Activated CD8-positive, alpha-beta T cell treated with anti-CD3 and anti-CD28 coated beads, Interleukin-2, amount 10 ng/mL, durations not matched to agents 7 days and 5 days (primary cell): ENCODE results near the gene CIC. TPM values are rescaled to one million over a fixed set of nuclear protein-coding genes. Genes with fewer than 3 reads are reported as not detected.

Source experiments
- ATAC-seq: fragments of 150-1000 bp; cut with Tn5 transposase; one replicate; pipeline ENCODE4 v1.10.0; 2021; ENCODE audit warnings: moderate library complexity
- CTCF ChIA-PET: fragments of 350-600 bp; sonication (Branson Sonifier 250); formaldehyde crosslinking; loops from one replicate; lab custom pipeline; 2021; ENCODE audit warnings: antibody characterized with exemption; lab: Charles Lee
- POLR2A ChIA-PET: fragments of 350-600 bp; sonication (Branson Sonifier 250); formaldehyde crosslinking; loops from one replicate; lab custom pipeline; 2021; ENCODE audit warnings: antibody characterized with exemption; lab: Charles Lee
- DNase-seq: peaks from one replicate; pipeline ENCODE4 v3.0.0-alpha.2; 2020
- H3K27ac Mint-ChIP-seq: one replicate; pipeline ENCODE4 v1.8.0; 2021; ENCODE audit warnings: mild to moderate bottlenecking, mixed read lengths
- H3K27me3 Mint-ChIP-seq: one replicate; pipeline ENCODE4 v1.8.0; 2021; ENCODE audit warnings: low read depth, mixed read lengths
- H3K36me3 Mint-ChIP-seq: one replicate; pipeline ENCODE4 v1.8.0; 2021; ENCODE audit warnings: low read depth, mixed read lengths
- H3K4me1 Mint-ChIP-seq: one replicate; pipeline ENCODE4 v1.8.0; 2021; ENCODE audit warnings: low read depth, mixed read lengths
- H3K4me3 Mint-ChIP-seq: one replicate; pipeline ENCODE4 v1.8.0; 2021; ENCODE audit warnings: mild to moderate bottlenecking, mixed read lengths
- H3K9me3 Mint-ChIP-seq: one replicate; pipeline ENCODE4 v1.8.0; 2022; ENCODE audit warnings: mixed read lengths; ENCODE audit not compliant: insufficient read depth
- total RNA-seq, 2 experiments: library from RNA; stranded (reverse); gene quantifications; one replicate each; pipeline ENCODE4 v1.2.3, GENCODE V29; 2021

Gene CIC
- total RNA-seq, 2 experiments from 2014 or later, result 73.1 to 83.8 TPM

DNA sequence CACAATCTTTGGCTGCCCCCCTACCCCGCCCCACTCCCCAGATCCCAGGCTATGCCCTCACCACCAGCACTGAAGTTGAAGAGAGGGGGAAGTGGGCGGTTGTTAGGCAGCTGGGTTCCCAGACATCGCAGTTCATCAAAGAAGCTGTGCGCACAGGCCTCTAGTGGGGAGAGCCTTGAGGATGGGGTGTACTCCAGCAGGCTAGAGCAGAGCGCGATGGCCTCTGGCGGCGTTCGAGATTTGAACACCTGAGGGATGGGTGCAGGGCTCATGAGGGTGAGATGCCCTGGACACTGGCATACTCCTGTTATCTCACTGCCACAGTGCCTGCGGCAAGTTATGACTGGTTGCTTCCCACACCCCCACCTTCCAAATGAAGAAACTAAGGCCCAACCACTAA is 36.6 kb upstream of the CIC start:
- Mint-ChIP-seq H3K36me3 (peaks cover 77% of the 10 kb centered on the region), H3K27me3 (no peaks in the 10 kb centered on the region), H3K4me1 (peaks cover 9% of the 10 kb centered on the region), H3K4me3 (no peak overlapping the region), H3K9me3 (no peaks in the 10 kb centered on the region), H3K27ac (no peak overlapping the region)
- DNase-seq (no peak), ATAC-seq (no peak)
- ChIA-PET CTCF (interaction anchor here (1.1 kb wide), 1 partner anchor 50 kb away, joined by 3 read pairs; no protein-coding TSS in a partner anchor), POLR2A (no interaction called here)

DNA sequence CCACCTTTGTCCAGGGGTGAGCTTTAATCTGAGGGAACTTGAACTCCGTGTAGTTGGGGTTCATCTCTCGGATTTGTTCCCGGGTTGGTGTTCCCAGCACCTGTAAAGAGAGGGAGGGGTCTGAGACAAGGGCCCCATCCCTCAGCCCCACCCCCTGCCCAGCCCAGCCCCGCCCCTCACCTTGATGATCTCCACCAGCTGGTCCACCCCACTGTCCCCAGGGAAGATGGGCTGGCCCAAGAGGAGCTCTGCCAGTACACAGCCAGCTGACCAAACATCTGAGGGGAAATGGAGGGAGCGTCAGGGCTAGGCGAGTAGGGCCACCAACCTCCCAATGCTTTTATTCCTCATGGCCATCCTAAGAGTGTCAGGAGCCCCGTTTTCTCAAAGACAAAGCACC is 35.9 kb upstream of the CIC start:
- ChIA-PET POLR2A (interaction anchor here (1.1 kb wide), 1 partner anchor 9 kb away, joined by 3 read pairs; no protein-coding TSS in a partner anchor), CTCF (interaction anchor here (0.9 to 1.0 kb wide), 2 partner anchors 9 to 10 kb away, joined by 3 to 4 read pairs; partner anchors contain the start of gene GSK3A)
- no peaks in the 10 kb centered on the region for H3K9me3 Mint-ChIP-seq
- H3K27me3 Mint-ChIP-seq, result no peaks in the 10 kb centered on the region
- peaks cover 9% of the 10 kb centered on the region for H3K4me1 Mint-ChIP-seq
- no peak overlapping the region for H3K4me3 Mint-ChIP-seq
- peak overlapping the region; percentile 32 for H3K27ac Mint-ChIP-seq
- ATAC-seq (no peak), DNase-seq (no peak)
- H3K36me3 Mint-ChIP-seq, result peaks cover 73% of the 10 kb centered on the region

DNA sequence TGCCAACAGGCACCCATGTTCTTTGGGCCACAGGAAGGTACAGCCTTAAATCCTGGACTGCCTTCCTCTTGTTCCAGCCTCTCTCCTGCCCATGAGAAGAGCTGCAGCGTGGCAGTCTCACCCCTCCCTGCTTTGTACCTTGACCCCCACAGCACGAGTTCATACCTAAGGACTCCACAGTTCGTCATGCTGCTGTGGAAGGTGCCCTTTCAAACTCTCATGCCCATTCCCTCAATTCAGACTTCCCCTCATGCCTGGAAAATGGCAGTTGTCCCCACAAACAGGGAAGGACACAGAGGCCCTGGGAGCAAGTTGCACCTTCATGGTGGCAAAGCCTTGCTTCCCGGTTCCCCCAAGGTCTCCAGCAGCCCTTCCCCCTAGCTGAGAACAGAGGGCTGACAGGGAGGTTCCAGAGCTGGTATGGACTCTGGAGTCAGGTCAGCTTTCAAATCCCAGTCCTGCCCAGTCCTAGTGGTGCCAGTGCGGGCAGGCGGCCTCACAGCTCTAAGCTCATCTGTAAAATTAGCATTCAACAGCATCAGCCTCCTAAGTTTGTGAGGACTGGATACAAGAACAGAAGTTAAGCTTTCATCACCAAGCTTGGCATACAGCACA is 35.3 kb upstream of the CIC start:
- no peak for DNase-seq
- ATAC-seq, result no peak
- ChIA-PET CTCF (interaction anchor here (0.8 to 1.7 kb wide), 5 partner anchors 8 to 101 kb away, joined by 3 to 4 read pairs (median 3); partner anchors contain the start of genes GSK3A, POU2F2 and ZNF526), POLR2A (interaction anchor here (1.1 to 1.5 kb wide), 2 partner anchors 8 to 13 kb away, joined by 3 to 4 read pairs; no protein-coding TSS in a partner anchor)
- H3K27me3 Mint-ChIP-seq, result no peaks in the 10 kb centered on the region
- peaks cover 68% of the 10 kb centered on the region for H3K36me3 Mint-ChIP-seq
- H3K9me3 Mint-ChIP-seq, result no peaks in the 10 kb centered on the region
- no peak overlapping the region for H3K4me3 Mint-ChIP-seq
- peaks cover 9% of the 10 kb centered on the region for H3K4me1 Mint-ChIP-seq
- peak overlapping the region; percentile 32 for H3K27ac Mint-ChIP-seq

DNA sequence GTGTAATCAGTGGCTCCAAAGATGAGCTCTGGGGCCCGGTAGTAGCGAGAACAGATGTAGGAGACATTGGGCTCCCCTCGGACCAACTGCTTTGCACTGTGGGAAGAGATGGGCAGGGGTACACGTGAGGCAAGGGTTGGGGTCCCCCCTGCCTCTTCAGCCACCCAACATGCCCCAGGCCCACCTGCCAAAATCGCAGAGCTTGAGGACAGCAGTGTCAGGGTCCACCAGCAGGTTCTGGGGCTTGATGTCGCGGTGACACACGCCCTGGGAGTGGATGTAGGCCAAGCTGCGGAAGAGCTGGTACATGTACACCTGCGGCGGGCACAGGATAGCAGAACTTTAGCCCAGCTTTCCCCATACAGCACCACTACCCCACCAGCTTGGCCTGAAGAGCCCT is 34.7 kb upstream of the CIC start:
- ATAC-seq (no peak), DNase-seq (no peak)
- peaks cover 69% of the 10 kb centered on the region for H3K36me3 Mint-ChIP-seq
- ChIA-PET CTCF (interaction anchor here (0.8 to 1.7 kb wide), 3 partner anchors 13 to 102 kb away, joined by 3 to 4 read pairs (median 3); partner anchors contain the start of genes POU2F2 and ZNF526), POLR2A (interaction anchor here (1.5 kb wide), 1 partner anchor 13 kb away, joined by 4 read pairs; no protein-coding TSS in a partner anchor)
- H3K27me3 Mint-ChIP-seq, result no peaks in the 10 kb centered on the region
- peaks cover 12% of the 10 kb centered on the region for H3K4me1 Mint-ChIP-seq
- H3K27ac Mint-ChIP-seq, result no peak overlapping the region
- H3K4me3 Mint-ChIP-seq, result no peak overlapping the region
- H3K9me3 Mint-ChIP-seq, result no peaks in the 10 kb centered on the region

DNA sequence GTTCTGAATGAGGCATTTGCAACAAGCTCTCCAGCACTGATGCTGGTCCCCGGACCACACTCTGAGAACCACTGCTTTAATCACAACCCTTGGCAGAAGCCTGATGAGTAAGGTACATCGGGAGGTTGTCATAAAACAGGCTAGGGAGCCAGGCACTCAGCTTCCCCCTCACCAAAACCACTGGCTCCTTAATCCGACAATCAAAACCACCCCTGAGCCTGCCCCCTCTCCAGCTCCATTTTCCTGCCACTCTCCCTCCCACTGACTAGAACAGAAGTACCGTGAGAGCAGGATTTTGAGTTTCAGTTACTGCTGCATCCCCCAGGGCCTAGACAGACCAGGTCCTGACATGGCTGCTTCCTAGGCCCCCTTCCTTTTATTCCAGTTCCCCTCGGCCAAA is 33.9 kb upstream of the CIC start:
- no peak overlapping the region for H3K4me3 Mint-ChIP-seq
- no peak for ATAC-seq
- ChIA-PET CTCF (interaction anchor here (0.8 to 1.8 kb wide), 4 partner anchors 14 to 127 kb away, joined by 3 to 6 read pairs (median 4); partner anchors contain the start of gene ZNF526), POLR2A (interaction anchor here (0.6 kb wide), 1 partner anchor 35 kb away, joined by 3 read pairs; no protein-coding TSS in a partner anchor)
- peak overlapping the region; percentile 57 for H3K27ac Mint-ChIP-seq
- H3K4me1 Mint-ChIP-seq, result peaks cover 16% of the 10 kb centered on the region
- H3K36me3 Mint-ChIP-seq, result peaks cover 70% of the 10 kb centered on the region
- no peaks in the 10 kb centered on the region for H3K27me3 Mint-ChIP-seq
- H3K9me3 Mint-ChIP-seq, result no peaks in the 10 kb centered on the region
- DNase-seq, result no peak

DNA sequence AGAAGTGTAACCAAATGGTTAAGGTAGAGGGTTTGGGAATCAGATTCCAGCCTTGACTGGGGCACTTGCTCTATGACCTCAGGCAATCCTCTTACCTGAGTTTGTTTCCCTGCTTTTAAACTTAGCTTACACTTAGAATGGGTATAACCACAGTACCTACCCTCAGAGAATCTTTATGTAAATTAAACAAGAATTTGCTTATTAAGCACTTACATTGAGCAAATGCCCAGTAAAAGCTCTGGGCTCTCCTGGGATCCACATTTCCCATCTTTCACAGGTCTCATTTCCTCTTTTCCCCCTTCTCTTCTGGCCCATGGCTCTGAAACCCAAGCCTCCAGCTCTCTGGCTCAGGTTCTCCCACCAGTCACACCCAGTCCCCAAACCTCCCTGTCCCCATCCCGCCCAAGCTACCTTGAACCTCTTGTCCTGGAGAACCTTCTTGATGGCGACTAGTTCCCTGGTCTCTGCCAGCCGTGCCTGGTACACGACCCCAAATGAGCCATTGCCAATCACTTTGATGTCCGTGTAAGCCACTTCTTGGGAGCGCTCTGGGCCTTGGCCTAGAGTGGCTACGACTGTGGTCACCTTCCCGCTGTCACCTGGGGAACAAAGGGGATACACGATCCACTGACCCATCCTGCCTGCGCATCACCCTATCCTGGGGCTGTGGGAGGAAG is 29.4 kb upstream of the CIC start:
- ChIA-PET POLR2A (interaction anchor here (1.0 to 2.1 kb wide), 2 partner anchors 12 to 19 kb away, joined by 3 to 6 read pairs; partner anchors contain the start of gene ZNF526), CTCF (interaction anchor here (0.6 to 6.6 kb wide), 5 partner anchors 9 to 131 kb away, joined by 3 to 30 read pairs (median 6); partner anchors contain the start of genes POU2F2 and ZNF526)
- Mint-ChIP-seq H3K27ac (peak overlapping the region; percentile 27), H3K36me3 (peaks cover 40% of the 10 kb centered on the region), H3K4me1 (peaks cover 39% of the 10 kb centered on the region), H3K27me3 (no peaks in the 10 kb centered on the region), H3K9me3 (no peaks in the 10 kb centered on the region), H3K4me3 (no peak overlapping the region)
- ATAC-seq (no peak), DNase-seq (no peak)

DNA sequence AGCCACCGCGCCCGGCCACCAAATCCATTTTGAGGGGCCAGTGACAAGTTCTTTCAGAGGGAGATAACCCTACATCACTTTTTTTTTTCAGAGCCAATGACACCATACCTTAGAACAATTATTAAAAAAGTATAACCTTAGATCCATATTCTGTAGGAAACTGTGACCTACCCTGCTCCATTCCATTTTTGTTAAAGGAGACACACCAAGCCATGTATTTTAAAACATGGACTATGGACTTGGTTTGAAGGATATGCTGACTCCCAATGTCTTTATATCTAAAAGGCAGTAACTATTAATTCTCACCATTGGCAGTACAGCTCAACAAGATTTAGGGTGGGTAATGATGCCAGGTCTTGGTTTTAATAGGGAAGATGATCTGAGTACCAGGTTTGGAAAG is 27.8 kb upstream of the CIC start:
- DNase-seq, result no peak
- Mint-ChIP-seq H3K4me1 (peaks cover 51% of the 10 kb centered on the region), H3K4me3 (peak overlapping the region; percentile 90), H3K27ac (peak overlapping the region; percentile 83), H3K36me3 (peaks cover 26% of the 10 kb centered on the region), H3K27me3 (no peaks in the 10 kb centered on the region), H3K9me3 (no peaks in the 10 kb centered on the region)
- ChIA-PET CTCF (interaction anchor here (1.1 to 9.0 kb wide), 7 partner anchors 10 to 132 kb away, joined by 3 to 113 read pairs (median 11); partner anchors contain the start of genes POU2F2 and ZNF526), POLR2A (interaction anchor here (0.5 to 1.0 kb wide), 4 partner anchors 23 to 216 kb away, joined by 3 to 4 read pairs (median 3); partner anchors contain the start of gene DEDD2)
- no peak for ATAC-seq

DNA sequence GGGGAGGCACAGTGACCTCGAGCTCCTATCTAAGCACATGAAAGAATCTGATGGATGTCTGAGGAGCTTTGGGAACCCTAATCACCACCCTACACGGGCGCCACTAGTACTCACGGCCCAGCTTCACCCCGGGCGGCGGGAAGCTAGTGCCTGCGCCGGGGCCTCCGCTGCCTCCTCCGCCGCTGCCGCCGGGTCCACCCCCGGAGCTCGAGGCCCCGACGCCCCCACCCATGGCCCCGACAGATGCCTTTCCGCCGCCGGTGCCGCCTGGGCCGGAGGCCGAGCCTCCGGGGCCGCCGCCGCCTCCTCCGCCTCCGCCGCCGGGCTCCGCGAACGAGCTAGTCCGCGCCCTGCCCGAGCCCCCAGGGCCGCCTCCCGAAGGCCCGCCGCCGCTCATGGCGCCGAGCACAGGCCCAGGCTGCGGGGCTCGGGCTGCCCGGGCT is 27.0 kb upstream of the CIC start:
- peak overlapping the region; percentile 90 for H3K4me3 Mint-ChIP-seq
- ATAC-seq (no peak), DNase-seq (no peak)
- H3K27me3 Mint-ChIP-seq, result no peaks in the 10 kb centered on the region
- ChIA-PET POLR2A (interaction anchor here (0.9 to 2.4 kb wide), 4 partner anchors 9 to 43 kb away, joined by 3 to 15 read pairs (median 6); no protein-coding TSS in a partner anchor), CTCF (interaction anchor here (0.9 to 9.0 kb wide), 15 partner anchors 9 to 134 kb away, joined by 3 to 113 read pairs (median 7); partner anchors contain the start of genes PAFAH1B3, POU2F2 and PRR19)
- peak overlapping the region; percentile 83 for H3K27ac Mint-ChIP-seq
- H3K4me1 Mint-ChIP-seq, result peaks cover 54% of the 10 kb centered on the region
- peaks cover 18% of the 10 kb centered on the region for H3K36me3 Mint-ChIP-seq
- H3K9me3 Mint-ChIP-seq, result no peaks in the 10 kb centered on the region

DNA sequence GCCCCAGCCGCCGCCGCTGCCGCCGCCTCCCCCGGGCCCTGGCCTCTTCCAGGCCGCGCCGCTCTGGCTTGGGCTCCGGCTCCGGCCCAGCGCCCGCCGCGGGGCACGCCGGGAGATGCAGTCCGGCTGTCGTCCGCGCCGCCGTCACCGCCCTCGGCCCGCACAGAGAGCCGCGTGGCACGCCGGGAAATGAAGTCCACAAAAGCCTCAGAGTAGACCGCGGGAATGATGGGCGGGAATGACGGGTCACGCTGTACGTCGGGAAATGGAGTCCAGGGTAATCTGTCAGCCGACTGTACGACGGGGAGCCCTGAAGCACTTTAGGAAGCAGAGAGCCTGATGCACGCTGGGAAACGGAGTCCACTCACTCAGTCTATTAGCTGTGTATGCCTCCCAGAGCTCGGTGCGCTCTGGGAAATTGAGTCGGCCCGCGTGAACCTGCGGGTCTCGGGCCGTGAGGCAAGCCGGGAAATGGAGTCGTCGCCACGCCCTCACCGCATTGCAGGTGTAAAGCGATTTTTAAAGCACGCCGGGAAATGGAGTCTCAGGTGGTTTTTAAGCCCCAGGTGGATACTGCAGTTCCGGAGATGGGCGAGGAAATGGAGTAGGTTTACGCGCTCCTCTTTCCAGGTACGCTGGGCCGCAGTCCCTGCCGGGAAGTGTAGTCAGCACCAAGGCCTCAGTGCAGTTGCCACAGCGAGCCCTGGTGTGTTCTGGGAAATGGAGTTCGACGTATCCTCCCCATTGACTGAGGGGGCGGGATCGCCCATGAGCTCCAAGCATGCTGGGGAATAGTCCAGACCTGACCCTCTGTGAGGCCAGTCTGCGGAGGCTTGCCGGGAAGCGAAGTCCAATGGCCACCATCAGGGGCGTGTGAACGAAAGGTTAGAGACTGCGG is 26.3 kb upstream of the CIC start, which contains the start of gene GSK3A:
Gene GSK3A (minus strand): TSS at position 91 of the 898 bp plus-strand sequence. CDS start 137 bp downstream, outside the sequence.
- peak within 1 kb of the TSS; percentile 95 for H3K4me3 Mint-ChIP-seq
- CTCF ChIA-PET, result interaction anchor here (0.6 to 9.0 kb wide), 20 partner anchors 9 to 159 kb away, joined by 3 to 113 read pairs (median 4); partner anchors contain the start of genes DEDD2, PAFAH1B3, POU2F2 and PRR19
- POLR2A ChIA-PET, result interaction anchor here (0.8 to 2.4 kb wide), 8 partner anchors 9 to 57 kb away, joined by 3 to 15 read pairs (median 4); no protein-coding TSS in a partner anchor
- ATAC-seq, result peak; percentile 81
- no peaks in the 10 kb centered on the region for H3K9me3 Mint-ChIP-seq
- peak; percentile 97 for DNase-seq
- H3K27me3 Mint-ChIP-seq, result no peaks in the 10 kb centered on the region
- peaks cover 18% of the 10 kb centered on the region for H3K36me3 Mint-ChIP-seq
- peaks cover 54% of the 10 kb centered on the region for H3K4me1 Mint-ChIP-seq
- peak within 1 kb of the TSS; percentile 96 for H3K27ac Mint-ChIP-seq
